Colonic mucosa (tissue), 4 donors: ENCODE results near the gene HES3. TPM values are rescaled to one million over a fixed set of nuclear protein-coding genes. Genes with fewer than 3 reads are reported as not detected.

ENCODE experiments used
- DNase-seq: peaks from one replicate; pipeline ENCODE4 v3.0.0-alpha.2; 2020
- H3K27ac ChIP-seq: fragments of 200-600 bp; one replicate; pipeline ENCODE4 v1.8.0; 2021
- H3K27me3 ChIP-seq: fragments of 200-600 bp; one replicate; pipeline ENCODE4 v1.8.0; 2021
- H3K36me3 ChIP-seq: fragments of 200-600 bp; one replicate; pipeline ENCODE4 v1.8.0; 2021
- H3K4me1 ChIP-seq: fragments of 200-600 bp; one replicate; pipeline ENCODE4 v1.8.0; 2021; ENCODE audit warnings: mild to moderate bottlenecking
- H3K4me3 ChIP-seq: fragments of 200-600 bp; one replicate; pipeline ENCODE4 v1.8.0; 2021
- H3K9ac ChIP-seq, 2 donors: one replicate each; pipeline ENCODE4 v1.7.0; 2013; ENCODE audit warnings: control low read depth in 2 of 2, low read depth in 2 of 2, low read length in 2 of 2
- H3K9me3 ChIP-seq: fragments of 200-600 bp; one replicate; pipeline ENCODE4 v1.8.0; 2021
- CTCF ChIP-seq: fragments of 200-600 bp; IDR thresholded peaks from one replicate; pipeline ENCODE4 v1.8.0; 2022; ENCODE audit warnings: antibody characterized with exemption, mild to moderate bottlenecking
- intact Hi-C: fragments of 100-400 bp; cut with DNase I; formaldehyde crosslinking; loops from one replicate; pipeline ENCODE4 v1.14.1; 2022
- total RNA-seq, 2 donors: library from RNA; stranded (reverse); fragmentation: NEBNext Ultra II Directional in 1 of 2; extraction: Animal tissue kit (Norgen Biotek cat#: 25700) in 1 of 2; gene quantifications; one replicate each; pipeline ENCODE4 v1.2.1, GENCODE V29; 2021
- donor health status: healthy.
- donor health status: DM: no; HTN: no; CAD: no.
- donor health status: DM: no; HTN: no; CAD: no.

Gene HES3
- total RNA-seq, 2 donors from 2014 or later, result not detected

GRCh38 chr1:6253380-6253779 is 9.4 kb downstream of the HES3 start:
- Histone ChIP-seq H3K27ac (no peak overlapping the region), H3K9ac (no peak overlapping the region), H3K4me1 (peaks cover 3% of the 10 kb centered on the region), H3K4me3 (no peak overlapping the region), H3K36me3 (no peaks in the 10 kb centered on the region), H3K9me3 (no peaks in the 10 kb centered on the region), H3K27me3 (peaks cover 15% of the 10 kb centered on the region)
- intact Hi-C loops, result no loop called here
- no peak for DNase-seq
- no peak for TF ChIP-seq CTCF

GRCh38 chr1:6254691-6255090 is 10.7 kb downstream of the HES3 start:
- no peak overlapping the region for H3K9ac ChIP-seq
- H3K36me3 ChIP-seq, result no peaks in the 10 kb centered on the region
- H3K9me3 ChIP-seq, result no peaks in the 10 kb centered on the region
- H3K4me3 ChIP-seq, result no peak overlapping the region
- no peak overlapping the region for H3K27ac ChIP-seq
- peaks cover 7% of the 10 kb centered on the region for H3K27me3 ChIP-seq
- no peak for DNase-seq
- peaks cover 5% of the 10 kb centered on the region for H3K4me1 ChIP-seq
- intact Hi-C loops, result no loop called here
- TF ChIP-seq CTCF, result no peak

GRCh38 chr1:6256645-6257044 is 12.7 kb downstream of the HES3 start:
- no peak for TF ChIP-seq CTCF
- Histone ChIP-seq H3K4me3 (no peak overlapping the region), H3K9me3 (no peaks in the 10 kb centered on the region), H3K36me3 (no peaks in the 10 kb centered on the region), H3K27me3 (no peaks in the 10 kb centered on the region), H3K4me1 (peaks cover 7% of the 10 kb centered on the region), H3K27ac (no peak overlapping the region), H3K9ac (no peak overlapping the region)
- DNase-seq, result no peak
- intact Hi-C loops, result no loop called here

GRCh38 chr1:6257541-6258069 is 13.6 kb downstream of the HES3 start:
- TF ChIP-seq CTCF, result no peak
- peaks cover 7% of the 10 kb centered on the region for H3K4me1 ChIP-seq
- H3K9ac ChIP-seq, result peak overlapping the region in 1 of 2 donors; percentile 12
- no peaks in the 10 kb centered on the region for H3K36me3 ChIP-seq
- no peak for DNase-seq
- H3K9me3 ChIP-seq, result no peaks in the 10 kb centered on the region
- H3K27me3 ChIP-seq, result no peaks in the 10 kb centered on the region
- intact Hi-C loops, result no loop called here
- no peak overlapping the region for H3K27ac ChIP-seq
- no peak overlapping the region for H3K4me3 ChIP-seq

- no peak overlapping the region for H3K27ac ChIP-seq
These were observed 14.7 kb downstream of the HES3 start for GRCh38 chr1:6258675-6259074.

More at GRCh38 chr1:6258675-6259074, 14.7 kb downstream of the HES3 start:
- Histone ChIP-seq H3K4me3 (no peak overlapping the region), H3K9ac (no peak overlapping the region), H3K27me3 (no peaks in the 10 kb centered on the region), H3K36me3 (no peaks in the 10 kb centered on the region), H3K4me1 (peaks cover 7% of the 10 kb centered on the region), H3K9me3 (no peaks in the 10 kb centered on the region)
- intact Hi-C loops, result no loop called here
- no peak for TF ChIP-seq CTCF
- peak; percentile 68 for DNase-seq
